Stimulated activated naive CD8-positive, alpha-beta T cell treated with anti-CD3 and anti-CD28 coated beads, Interleukin-15, Interleukin-2, amounts not matched to agents 100 ng/mL and 50 ng/mL, for 24 hours (primary cell): Measurements from ENCODE around the gene TRIM52.
A peak's percentile ranks its signal among the peaks of the same experiment; 100 is the strongest.
"Not testable (repeated sequence)": the region's sequence is repeated elsewhere in the genome, so short reads cannot be mapped to it uniquely, and the experiment has no call there.

Source experiments
- H3K27ac Mint-ChIP-seq: one replicate; pipeline ENCODE4 v1.8.0; 2021; ENCODE audit warnings: mild to moderate bottlenecking, mixed read lengths
- H3K27me3 Mint-ChIP-seq: one replicate; pipeline ENCODE4 v1.8.0; 2021; ENCODE audit warnings: mixed read lengths
- H3K36me3 Mint-ChIP-seq: one replicate; pipeline ENCODE4 v1.8.0; 2021; ENCODE audit warnings: low read depth, mixed read lengths
- H3K4me1 Mint-ChIP-seq: one replicate; pipeline ENCODE4 v1.8.0; 2021; ENCODE audit warnings: low read depth, mixed read lengths
- H3K4me3 Mint-ChIP-seq: one replicate; pipeline ENCODE4 v1.8.0; 2021; ENCODE audit warnings: mild to moderate bottlenecking, mixed read lengths
- H3K9me3 Mint-ChIP-seq: one replicate; pipeline ENCODE4 v1.8.0; 2021; ENCODE audit warnings: mixed read lengths

Gene TRIM52

GRCh38 chr5:181217111-181217802, 43.7 kb downstream of the TRIM52 start:
- H3K27ac Mint-ChIP-seq: peak overlapping the region; percentile 96
- peak overlapping the region; percentile 81 for H3K4me3 Mint-ChIP-seq
- H3K27me3 Mint-ChIP-seq: peaks cover 11% of the 10 kb centered on the region
- peaks cover 53% of the 10 kb centered on the region for H3K4me1 Mint-ChIP-seq
- H3K36me3 Mint-ChIP-seq: peaks cover 10% of the 10 kb centered on the region
- H3K9me3 Mint-ChIP-seq: no peaks in the 10 kb centered on the region

DNA sequence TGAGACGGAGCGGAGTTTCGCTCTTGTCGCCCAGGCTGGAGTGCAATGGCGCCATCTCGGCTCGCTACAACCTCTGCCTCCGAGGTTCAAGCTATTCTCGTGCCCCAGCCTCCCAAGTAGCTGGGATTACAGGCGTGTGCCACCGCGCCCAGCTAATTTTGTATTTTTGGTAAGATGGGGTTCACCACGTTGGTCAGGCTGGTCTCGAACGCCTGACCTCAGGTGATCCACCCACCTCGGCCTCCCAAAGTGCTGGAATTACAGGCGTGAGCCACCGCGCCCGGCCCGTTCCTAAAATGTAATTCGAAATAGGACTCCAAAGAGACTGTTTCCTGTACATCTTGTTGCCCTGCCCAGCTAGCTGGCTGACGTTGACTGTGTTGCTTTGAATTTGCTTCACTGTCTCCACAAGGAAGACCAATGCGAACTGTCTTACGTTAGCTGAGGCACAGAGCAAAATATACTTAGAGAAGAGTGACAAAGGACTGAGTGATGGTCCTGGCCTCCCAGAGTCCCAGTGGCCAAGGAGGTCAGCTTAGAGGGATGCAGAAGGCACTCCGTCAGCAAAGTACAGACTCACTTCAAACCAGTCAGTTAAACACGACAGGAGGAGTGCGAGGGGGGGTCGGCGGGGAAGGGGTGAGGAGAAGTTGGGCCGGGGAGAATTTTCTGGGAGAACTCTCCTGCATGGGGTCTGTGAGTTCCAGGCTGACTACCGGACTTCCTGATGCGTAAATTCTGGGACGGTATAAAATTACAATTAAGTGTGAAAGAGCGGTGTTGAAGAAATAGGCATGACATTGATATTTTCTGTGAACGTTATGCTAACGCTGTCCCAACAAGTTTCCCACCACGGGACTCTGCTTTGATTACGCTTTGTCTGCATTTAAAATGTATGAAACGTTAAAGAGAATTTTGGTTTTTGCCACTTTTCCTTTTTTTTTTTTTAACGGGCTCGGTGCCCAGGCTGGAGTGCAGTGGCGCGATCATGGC, 44.6 kb downstream of the TRIM52 start:
- peak overlapping the region; percentile 81 for H3K4me3 Mint-ChIP-seq
- H3K36me3 Mint-ChIP-seq: peaks cover 4% of the 10 kb centered on the region
- peaks cover 6% of the 10 kb centered on the region for H3K27me3 Mint-ChIP-seq
- no peaks in the 10 kb centered on the region for H3K9me3 Mint-ChIP-seq
- peaks cover 43% of the 10 kb centered on the region for H3K4me1 Mint-ChIP-seq
- peak overlapping the region; percentile 70 for H3K27ac Mint-ChIP-seq

GRCh38 chr5:181214249-181214648, 46.7 kb downstream of the TRIM52 start:
- not testable (repeated sequence) for H3K4me3 Mint-ChIP-seq, H3K27ac Mint-ChIP-seq, H3K9me3 Mint-ChIP-seq, H3K36me3 Mint-ChIP-seq, H3K27me3 Mint-ChIP-seq
- peaks cover 23% of the 10 kb centered on the region for H3K4me1 Mint-ChIP-seq

- Mint-ChIP-seq H3K27ac (no peak overlapping the region), H3K27me3 (peaks cover 2% of the 10 kb centered on the region), H3K4me3 (no peak overlapping the region), H3K36me3 (peaks cover under 1% of the 10 kb centered on the region), H3K9me3 (no peaks in the 10 kb centered on the region), H3K4me1 (peaks cover 21% of the 10 kb centered on the region)
These were observed 48.0 kb downstream of the TRIM52 start for GRCh38 chr5:181212934-181213333.

GRCh38 chr5:181212080-181212479, 48.9 kb downstream of the TRIM52 start:
- peaks cover 7% of the 10 kb centered on the region for H3K36me3 Mint-ChIP-seq
- no peak overlapping the region for H3K27ac Mint-ChIP-seq
- peaks cover 21% of the 10 kb centered on the region for H3K4me1 Mint-ChIP-seq
- no peaks in the 10 kb centered on the region for H3K9me3 Mint-ChIP-seq
- H3K4me3 Mint-ChIP-seq: no peak overlapping the region
- peaks cover 6% of the 10 kb centered on the region for H3K27me3 Mint-ChIP-seq

- peaks cover 12% of the 10 kb centered on the region for H3K27me3 Mint-ChIP-seq
- H3K4me3 Mint-ChIP-seq: no peak overlapping the region
- H3K9me3 Mint-ChIP-seq: no peaks in the 10 kb centered on the region
- H3K4me1 Mint-ChIP-seq: peaks cover 24% of the 10 kb centered on the region
- no peak overlapping the region for H3K27ac Mint-ChIP-seq
- peaks cover 12% of the 10 kb centered on the region for H3K36me3 Mint-ChIP-seq
These were observed 49.7 kb downstream of the TRIM52 start for GRCh38 chr5:181211208-181211607.

DNA sequence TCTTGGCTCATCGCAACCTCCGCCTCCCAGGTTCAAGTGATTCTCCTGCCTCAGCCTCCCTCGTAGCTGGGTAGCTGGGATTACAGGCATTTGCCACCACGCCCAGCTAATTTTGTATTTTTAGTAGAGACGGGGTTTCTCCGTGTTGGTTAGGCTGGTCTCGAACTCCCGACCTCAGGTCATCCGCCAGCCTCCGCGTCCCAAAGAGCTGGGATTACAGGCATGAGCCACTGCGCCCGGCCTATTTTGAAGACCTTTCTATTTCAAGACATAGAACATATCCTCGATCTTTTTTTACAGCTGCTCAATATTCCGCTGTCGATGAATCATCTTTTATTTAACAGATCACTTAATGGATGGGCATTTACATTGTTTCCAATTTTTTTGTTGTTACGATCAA, 50.2 kb downstream of the TRIM52 start:
- Mint-ChIP-seq H3K4me1 (peaks cover 26% of the 10 kb centered on the region), H3K27me3 (peaks cover 17% of the 10 kb centered on the region), H3K36me3 (peaks cover 12% of the 10 kb centered on the region)
- not testable (repeated sequence) for H3K9me3 Mint-ChIP-seq, H3K4me3 Mint-ChIP-seq, H3K27ac Mint-ChIP-seq

DNA sequence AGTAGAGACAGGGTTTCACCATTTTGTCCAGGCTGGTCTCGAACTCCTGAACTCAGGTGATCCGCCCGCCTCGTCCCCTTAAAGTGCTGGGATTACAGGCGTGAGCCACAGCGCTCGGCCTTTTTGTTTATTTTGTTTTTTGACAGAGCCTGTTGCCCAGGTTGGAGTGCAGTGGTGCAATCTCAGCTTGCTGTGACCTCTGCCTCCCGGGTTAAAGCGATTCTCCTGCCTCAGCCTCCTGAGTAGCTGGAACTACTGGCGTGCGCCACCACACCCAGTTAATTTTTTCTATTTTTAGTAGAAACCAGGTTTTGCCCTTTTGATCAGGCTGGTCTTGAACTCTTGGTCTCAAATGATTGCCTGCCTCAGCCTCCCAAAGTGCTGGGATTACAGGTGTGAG, 50.8 kb downstream of the TRIM52 start:
- H3K4me1 Mint-ChIP-seq: peaks cover 30% of the 10 kb centered on the region
- H3K36me3 Mint-ChIP-seq: peaks cover 12% of the 10 kb centered on the region
- peaks cover 21% of the 10 kb centered on the region for H3K27me3 Mint-ChIP-seq
- not testable (repeated sequence) for H3K27ac Mint-ChIP-seq, H3K9me3 Mint-ChIP-seq, H3K4me3 Mint-ChIP-seq

GRCh38 chr5:181209006-181209405, 51.9 kb downstream of the TRIM52 start:
- Mint-ChIP-seq H3K4me1 (peaks cover 33% of the 10 kb centered on the region), H3K27me3 (peaks cover 23% of the 10 kb centered on the region), H3K36me3 (peaks cover 12% of the 10 kb centered on the region)
- not testable (repeated sequence) for H3K27ac Mint-ChIP-seq, H3K4me3 Mint-ChIP-seq, H3K9me3 Mint-ChIP-seq

- peaks cover 30% of the 10 kb centered on the region for H3K27me3 Mint-ChIP-seq
- peaks cover 41% of the 10 kb centered on the region for H3K4me1 Mint-ChIP-seq
- no peaks in the 10 kb centered on the region for H3K9me3 Mint-ChIP-seq
- H3K4me3 Mint-ChIP-seq: peak overlapping the region; percentile 94
- H3K27ac Mint-ChIP-seq: peak overlapping the region; percentile 19
- H3K36me3 Mint-ChIP-seq: peaks cover 12% of the 10 kb centered on the region
These were observed 53.0 kb downstream of the TRIM52 start for GRCh38 chr5:181207960-181208253.

DNA sequence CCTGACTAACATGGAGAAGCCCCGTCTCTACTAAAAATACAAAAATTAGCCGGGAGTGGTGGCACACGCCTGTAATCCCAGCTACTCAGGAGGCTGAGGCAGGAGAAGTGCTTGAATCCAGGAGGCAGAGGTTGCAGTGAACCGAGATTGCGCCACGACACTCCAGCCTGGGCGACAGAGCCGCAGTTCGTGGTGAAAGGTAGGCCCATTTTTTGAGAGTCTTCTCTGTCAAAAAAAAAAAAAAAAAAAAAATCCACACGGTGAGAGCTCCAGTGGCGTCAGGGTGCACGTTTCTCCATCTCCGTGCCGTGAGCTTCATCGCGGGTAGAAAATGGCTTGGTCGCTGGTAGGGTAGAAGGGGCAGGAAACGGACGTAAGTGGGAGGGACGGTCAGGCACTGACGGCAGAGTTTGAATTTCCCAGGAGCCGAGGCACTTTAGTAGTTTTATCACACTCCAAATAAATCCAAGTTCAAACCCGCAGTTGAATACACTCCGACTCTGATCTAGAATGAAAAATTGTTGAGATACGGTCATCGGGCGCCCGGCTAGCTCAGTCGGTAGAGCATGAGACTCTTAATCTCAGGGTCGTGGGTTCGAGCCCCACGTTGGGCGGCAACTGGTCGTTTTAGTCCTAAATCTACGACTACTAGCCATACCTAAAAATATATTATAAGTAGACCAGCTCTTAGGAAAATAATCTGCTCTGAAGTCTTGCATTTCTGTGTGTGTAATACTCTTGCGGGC, 53.6 kb downstream of the TRIM52 start:
- H3K27me3 Mint-ChIP-seq: peaks cover 30% of the 10 kb centered on the region

GRCh38 chr5:181205761-181206649, 54.9 kb downstream of the TRIM52 start:
- Mint-ChIP-seq H3K9me3 (no peaks in the 10 kb centered on the region), H3K4me3 (peak overlapping the region; percentile 94), H3K4me1 (peaks cover 41% of the 10 kb centered on the region), H3K27me3 (peaks cover 34% of the 10 kb centered on the region), H3K36me3 (peaks cover 12% of the 10 kb centered on the region), H3K27ac (peak overlapping the region; percentile 99)

More for the DNA sequence above, 53.6 kb downstream of the TRIM52 start:
- no peaks in the 10 kb centered on the region for H3K9me3 Mint-ChIP-seq
- H3K4me1 Mint-ChIP-seq: peaks cover 41% of the 10 kb centered on the region
- peak overlapping the region; percentile 99 for H3K27ac Mint-ChIP-seq
- peaks cover 12% of the 10 kb centered on the region for H3K36me3 Mint-ChIP-seq
- H3K4me3 Mint-ChIP-seq: peak overlapping the region; percentile 94
